ENCODE results near the gene KCNN3.
"Not testable (repeated sequence)": the region's sequence is repeated elsewhere in the genome, so short reads cannot be mapped to it uniquely, and the experiment has no call there.

Gene KCNN3

GRCh38 chr1:154686507-154686906, 183.6 kb downstream of the KCNN3 start:
- DNase-seq, result no peak

DNA sequence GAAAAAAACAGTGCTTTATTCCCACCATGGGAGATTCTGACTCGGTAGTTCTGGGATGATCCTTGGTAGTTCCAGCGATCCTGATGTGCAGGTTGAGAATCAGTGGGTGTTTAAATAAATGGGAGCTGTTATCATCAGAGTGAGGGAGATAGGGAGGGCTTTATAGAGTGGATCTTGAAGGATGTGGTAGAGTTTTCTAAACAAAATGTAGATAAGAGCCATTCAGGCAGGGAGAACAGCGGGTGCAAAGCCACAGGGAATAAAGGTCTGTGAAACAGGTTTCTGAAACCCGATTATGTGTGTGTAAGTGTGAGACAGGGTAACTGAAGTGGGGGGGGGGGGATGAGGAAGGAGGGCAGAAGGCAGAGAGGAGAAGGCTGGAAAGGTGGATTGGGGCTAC, 186.3 kb downstream of the KCNN3 start:
- no peak for DNase-seq

- DNase-seq, result no peak
These were observed 187.8 kb downstream of the KCNN3 start for GRCh38 chr1:154682254-154682653.

GRCh38 chr1:154677844-154678243, 192.2 kb downstream of the KCNN3 start:
- not testable (repeated sequence) for DNase-seq

DNA sequence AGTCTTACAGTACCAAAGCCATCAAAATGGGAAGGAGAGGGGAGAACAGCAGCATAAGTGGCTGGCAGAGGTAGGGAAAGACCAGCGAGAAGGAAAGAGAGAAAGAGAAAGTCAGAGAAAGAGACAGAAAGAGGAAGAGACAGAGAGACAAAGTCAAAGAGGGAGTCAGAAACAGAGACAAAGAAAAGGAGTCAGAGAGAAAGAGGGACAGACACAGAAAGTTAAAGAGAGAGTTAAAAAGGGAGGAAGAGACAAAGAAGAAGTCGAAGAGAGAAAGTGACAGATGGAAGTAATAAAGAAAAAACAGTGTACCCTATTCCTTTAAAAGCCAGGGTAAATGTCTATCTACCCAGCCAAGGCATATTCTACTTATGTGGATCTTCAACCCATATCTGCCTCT, 193.2 kb downstream of the KCNN3 start:
- DNase-seq, result not testable (repeated sequence)

DNA sequence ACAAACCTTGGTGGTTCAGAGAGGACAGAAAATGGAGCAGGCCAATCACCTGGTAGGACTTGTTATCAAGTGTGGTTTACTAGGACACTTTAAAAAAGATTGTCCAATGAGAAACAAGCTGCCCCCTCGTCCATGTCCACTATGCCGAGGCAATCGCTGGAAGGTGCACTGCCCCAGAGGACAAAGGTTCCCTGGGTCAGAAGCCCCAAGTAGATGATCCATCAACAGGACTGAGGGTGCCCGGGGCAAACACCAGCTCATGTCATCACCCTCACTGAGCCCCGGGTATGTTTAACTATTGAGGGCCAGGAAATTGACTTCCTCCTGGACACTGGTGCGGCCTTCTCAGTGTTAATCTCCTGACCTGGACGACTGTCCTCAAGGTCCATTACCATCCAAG, 195.6 kb downstream of the KCNN3 start:
- not testable (repeated sequence) for DNase-seq

DNA sequence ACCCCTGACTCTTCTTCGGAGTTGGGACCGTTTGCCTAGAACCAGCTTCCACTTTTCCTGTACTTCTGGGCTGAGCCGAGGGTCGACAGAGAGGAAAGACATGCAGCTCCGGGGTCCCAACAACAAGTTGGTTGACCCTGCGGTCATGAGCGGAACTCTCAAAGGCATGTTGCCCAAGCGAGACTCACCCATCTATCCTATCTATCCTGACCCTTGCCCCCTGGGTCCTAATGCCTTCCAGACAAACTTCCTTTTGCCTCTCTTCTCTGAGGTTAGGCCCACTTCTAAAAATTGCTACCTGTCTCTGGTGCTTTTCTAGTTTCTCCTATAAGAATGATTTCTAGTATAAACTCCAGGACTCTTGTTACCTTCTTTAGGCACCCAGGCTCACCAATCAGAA, 197.8 kb downstream of the KCNN3 start:
- DNase-seq, result not testable (repeated sequence)

GRCh38 chr1:154671412-154671811, 198.7 kb downstream of the KCNN3 start:
- not testable (repeated sequence) for DNase-seq

GRCh38 chr1:154670310-154671270, 199.5 kb downstream of the KCNN3 start:
- DNase-seq, result not testable (repeated sequence)

- peak; percentile 79 for DNase-seq
These were observed 200.4 kb downstream of the KCNN3 start for GRCh38 chr1:154669464-154670282.

- no peak for DNase-seq
These were observed 203.9 kb downstream of the KCNN3 start for GRCh38 chr1:154666051-154666790.

DNA sequence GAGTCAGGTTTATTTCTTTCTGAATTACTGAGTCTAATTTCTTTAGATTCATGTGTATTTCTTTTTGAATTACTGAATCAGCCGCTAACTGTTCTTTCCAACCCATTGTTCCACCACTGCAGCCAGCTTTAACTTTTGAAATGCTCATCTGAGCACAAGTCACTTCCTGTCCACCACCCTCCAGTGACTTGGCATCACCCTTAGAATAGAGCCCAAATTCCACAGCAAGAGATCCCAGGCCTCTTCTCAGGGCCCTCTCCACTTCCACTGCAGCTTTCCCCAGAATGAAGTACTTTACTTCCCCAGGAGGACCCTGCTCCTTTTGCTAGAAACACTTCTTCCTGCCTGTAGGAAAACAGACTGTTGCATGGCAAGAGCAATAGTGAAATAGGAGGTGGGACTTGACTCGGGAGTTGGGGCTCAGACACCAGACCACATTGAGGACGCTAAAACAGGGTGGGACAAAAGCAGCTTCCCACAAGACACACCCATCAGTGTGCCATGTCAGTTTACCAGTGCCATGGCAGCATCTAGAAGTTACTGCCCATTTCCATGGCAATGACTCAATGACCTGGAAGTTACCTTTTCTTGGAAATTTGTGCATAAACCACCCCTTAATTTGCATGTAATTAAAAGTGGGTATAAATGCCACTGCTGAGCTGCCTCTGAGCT, 205.6 kb downstream of the KCNN3 start:
- no peak for DNase-seq

DNA sequence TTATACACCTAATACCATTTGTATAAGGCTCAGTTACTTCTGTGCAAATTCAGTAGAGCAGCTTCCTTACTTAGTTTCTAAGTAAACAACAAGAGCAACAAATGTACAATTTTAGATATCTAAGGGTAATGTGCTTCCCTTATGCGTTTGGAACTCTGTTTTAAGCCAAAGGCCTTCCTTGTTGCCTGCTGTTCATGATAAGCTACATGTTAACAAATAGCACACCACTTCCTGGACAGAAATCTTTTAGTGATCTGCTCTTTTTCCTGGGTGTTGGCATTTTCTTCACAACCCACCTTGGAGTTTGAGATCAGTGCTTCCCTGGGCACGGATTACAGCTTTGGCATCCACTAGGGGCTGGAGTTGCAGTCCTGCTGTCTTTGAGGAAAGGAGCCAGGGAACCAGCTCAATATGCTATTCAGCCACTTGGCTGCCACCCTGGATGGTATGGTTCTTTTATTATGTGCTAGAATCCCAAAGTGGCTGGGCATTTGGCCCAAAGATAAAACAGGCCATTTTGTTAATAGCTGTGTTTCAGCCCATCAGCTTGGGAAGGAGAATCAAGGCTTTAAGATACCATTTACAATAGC, 206.5 kb downstream of the KCNN3 start:
- no peak for DNase-seq

DNA sequence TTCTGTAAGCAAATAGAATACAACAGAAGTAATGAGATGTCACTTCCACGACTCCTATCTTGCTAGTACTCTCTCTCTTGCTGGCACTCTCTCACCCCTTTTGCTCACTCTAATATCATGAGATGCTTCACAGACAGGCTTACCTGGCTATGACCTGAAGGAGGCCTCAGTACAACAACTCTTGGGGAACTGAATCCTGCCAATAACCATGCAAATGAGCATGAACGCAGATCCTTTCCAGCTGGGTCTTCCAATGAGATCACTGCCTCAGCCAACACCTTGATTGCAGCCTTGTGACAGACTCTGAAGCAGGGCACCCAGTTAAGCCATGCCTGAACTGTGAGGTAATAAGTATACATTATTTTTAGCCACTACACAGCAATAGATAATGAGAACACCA, 209.0 kb downstream of the KCNN3 start:
- DNase-seq, result no peak

GRCh38 chr1:154659823-154660592, 210.1 kb downstream of the KCNN3 start:
- no peak for DNase-seq

GRCh38 chr1:154657556-154657955, 212.5 kb downstream of the KCNN3 start:
- no peak for DNase-seq

GRCh38 chr1:154652893-154653292, 217.2 kb downstream of the KCNN3 start:
- DNase-seq, result no peak

Measured in activated naive CD4-positive, alpha-beta T cell treated with anti-CD3 and anti-CD28 coated beads, Interleukin-2, amount 50 U/mL, for 16 hours (primary cell).